LNCaP clone FGC (cell line): ENCODE results near the gene IFT25.

ENCODE experiments used
- DNase-seq: peaks from one replicate; pipeline ENCODE4 v3.0.0-alpha.2; 2011; ENCODE audit warnings: low read depth
- H3K4me3 ChIP-seq: 2 replicates; pipeline ENCODE4 v1.5.1; 2011; ENCODE audit warnings: mild to moderate bottlenecking, low read depth, low read length, control low read depth
- TF ChIP-seq, protein P1 (sequence below): IDR thresholded peaks from 2 replicates; pipeline ENCODE4 v1.5.1; 2012; ENCODE audit warnings: mild to moderate bottlenecking; ENCODE audit not compliant: control insufficient read depth, insufficient read depth; ENCODE audit errors: extremely low read depth

Gene IFT25

DNA sequence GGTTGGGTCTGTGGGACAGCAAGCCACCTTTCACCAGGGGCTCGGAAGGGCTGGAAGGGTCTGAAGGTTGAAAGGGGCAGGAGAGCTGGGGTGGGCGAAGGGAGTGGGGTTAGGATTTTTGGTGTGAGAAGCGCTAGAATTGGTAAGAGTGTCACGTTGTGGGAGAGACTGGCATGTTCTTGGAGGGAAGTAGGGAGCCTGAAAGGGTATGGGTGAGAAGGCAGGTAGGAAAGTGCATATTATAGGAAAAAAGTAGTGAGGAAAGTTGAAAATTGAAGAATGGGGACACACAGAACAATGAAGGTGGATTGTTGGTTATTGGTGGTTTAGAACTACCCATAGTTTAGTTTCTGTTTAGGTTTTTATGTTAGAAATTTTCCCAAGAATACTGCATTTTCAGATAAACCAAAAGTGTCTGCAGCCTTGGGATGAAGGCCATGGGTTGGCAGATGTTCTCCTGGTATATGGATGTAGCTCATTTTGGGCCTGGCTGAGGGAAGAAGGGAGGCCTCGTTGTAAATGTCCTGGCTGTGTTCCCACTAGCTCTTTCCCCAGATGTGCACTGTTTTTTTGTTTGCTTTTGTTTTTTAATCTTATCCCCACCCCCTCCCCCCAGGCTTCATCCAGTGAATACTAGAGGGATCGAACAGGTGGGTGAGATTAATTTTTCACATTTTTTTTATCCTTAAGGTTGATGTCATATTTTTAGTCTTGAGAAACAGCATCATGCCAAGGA is 1.8 kb upstream of the IFT25 start:
- TF ChIP-seq, protein P1, sequence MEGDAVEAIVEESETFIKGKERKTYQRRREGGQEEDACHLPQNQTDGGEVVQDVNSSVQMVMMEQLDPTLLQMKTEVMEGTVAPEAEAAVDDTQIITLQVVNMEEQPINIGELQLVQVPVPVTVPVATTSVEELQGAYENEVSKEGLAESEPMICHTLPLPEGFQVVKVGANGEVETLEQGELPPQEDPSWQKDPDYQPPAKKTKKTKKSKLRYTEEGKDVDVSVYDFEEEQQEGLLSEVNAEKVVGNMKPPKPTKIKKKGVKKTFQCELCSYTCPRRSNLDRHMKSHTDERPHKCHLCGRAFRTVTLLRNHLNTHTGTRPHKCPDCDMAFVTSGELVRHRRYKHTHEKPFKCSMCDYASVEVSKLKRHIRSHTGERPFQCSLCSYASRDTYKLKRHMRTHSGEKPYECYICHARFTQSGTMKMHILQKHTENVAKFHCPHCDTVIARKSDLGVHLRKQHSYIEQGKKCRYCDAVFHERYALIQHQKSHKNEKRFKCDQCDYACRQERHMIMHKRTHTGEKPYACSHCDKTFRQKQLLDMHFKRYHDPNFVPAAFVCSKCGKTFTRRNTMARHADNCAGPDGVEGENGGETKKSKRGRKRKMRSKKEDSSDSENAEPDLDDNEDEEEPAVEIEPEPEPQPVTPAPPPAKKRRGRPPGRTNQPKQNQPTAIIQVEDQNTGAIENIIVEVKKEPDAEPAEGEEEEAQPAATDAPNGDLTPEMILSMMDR: no peak
- peak overlapping the region; percentile 83 for H3K4me3 ChIP-seq
- DNase-seq: no peak

DNA sequence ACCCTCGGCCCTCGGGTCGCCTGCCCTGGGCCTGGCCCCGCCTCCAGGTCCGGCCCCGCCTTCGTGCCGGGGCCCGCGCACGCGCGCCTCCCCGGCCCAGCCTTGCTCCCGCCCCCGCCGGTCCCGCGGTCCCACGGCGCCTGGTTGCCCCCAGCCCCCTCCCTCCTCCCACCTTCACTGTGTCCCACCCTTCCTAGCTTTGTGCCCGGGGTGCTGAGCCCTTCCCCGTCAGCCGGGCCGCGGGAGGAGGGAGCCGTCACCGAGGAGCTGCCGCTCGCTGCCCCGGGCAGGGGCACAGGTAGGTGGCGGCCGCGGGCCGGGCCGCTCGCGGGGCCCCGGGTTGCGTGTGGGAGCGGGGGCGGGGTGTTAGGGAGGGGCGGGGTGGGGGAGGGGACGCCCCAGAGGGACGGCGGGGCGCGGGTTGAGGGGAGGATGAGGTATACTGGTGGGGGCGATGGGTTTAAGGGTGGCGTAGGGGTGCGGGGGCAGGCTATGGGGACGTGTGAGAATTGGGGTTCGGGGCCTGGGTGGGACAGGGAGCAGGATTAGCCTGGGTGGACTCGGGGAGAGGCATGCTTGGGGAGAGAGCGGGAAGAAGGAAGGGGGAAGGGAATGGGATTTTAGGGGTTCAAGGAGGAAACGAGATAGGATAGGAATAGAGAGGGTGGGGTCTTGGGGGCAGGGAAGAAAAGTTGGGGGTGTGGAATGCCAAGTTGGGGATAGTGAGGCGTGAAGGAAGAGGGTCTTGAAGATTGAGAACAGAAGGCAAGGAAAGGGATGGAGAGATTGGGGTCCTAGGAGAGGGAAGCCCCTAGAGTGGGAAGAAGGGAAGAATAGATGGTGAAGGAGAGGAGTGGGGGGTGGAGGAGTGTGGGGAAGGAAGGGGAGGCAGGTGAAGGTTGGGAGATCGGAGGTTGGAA is 1.0 kb upstream of the IFT25 start, which contains the start of gene LRRC42:
Gene LRRC42 (plus strand): TSS at position 99 of the 920 bp plus-strand sequence. CDS start 5,650 bp downstream, outside the sequence.
- peak within 1 kb of the TSS; percentile 84 for H3K4me3 ChIP-seq
- no peak for DNase-seq
- TF ChIP-seq, protein P1: peak; percentile 46

DNA sequence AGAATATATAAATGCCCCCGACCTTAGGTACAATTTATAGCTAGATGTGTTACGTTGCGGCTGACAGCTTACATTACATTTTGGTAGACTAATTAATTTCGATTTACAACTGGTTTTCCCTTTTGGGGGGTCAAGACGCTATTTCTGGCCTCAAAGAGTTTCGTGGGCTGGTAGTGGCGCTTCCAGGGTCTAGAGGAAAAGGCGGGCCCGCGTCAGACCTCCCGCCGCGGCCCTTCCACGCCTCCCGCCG is 391 bp downstream of the IFT25 start:
- H3K4me3 ChIP-seq: peak overlapping the region; percentile 84
- TF ChIP-seq, protein P1: no peak
- no peak for DNase-seq

DNA sequence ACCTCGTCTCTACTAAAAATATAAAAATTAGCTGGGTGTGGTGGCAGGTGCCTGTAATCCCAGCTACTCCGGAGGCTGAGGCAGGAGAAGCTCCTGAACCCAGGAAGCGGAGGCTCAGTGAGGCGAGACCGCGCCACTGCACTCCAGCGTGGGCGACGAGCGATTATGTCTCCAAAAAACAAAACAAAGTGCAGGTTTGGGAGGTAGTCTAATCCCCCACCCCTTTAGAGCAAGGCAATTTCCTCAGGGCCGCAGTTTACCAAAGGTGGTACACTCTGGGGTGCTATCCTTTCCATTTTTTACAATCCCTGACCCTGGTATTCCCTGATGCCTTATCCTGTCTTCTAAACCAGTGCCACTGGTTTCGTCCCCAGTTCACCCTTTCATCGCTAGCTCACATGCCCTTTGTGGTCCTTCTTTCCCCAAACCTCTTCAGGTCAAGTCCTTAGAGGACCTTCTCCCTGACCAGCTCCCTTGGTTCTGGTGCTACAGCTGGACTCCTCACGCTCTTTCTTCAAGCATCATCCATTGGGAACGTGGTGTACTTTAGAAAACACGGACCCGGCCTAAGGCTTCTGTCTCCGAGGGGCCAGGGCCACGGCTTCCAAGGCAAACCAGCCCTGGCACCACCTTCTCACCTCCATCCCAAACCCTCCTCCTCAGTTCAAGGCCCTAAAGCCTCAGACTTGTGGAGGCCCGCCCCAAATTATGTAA is 873 bp downstream of the IFT25 start:
- TF ChIP-seq, protein P1: no peak
- no peak for DNase-seq
- H3K4me3 ChIP-seq: peak overlapping the region; percentile 84

DNA sequence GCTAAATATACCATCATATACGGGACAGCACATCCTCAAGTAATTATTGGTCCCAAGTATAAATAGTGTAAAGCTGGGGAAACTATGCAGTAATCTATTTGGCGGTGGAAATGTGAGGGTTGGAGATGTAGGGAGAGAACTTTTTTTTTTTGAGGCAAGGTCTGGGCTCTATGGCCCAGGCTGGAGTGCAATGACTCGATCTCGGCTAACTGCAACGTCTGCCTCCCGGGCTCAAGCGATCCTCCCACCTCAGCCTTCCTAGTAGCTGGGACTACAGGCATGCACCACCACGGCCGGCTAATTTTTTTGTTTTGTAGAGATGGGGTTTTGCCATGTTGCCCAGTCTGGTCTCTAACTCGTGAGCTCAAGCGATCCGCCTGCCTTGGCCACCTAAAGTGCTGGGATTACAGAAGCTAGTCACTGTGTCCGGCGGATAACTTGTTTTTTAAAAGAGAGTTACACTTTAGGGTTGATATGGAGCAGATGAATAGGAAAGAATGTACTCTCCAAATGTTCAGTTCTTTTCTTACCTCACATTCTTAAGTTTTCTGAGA is 1.9 kb downstream of the IFT25 start:
- no peak for DNase-seq
- no peak overlapping the region for H3K4me3 ChIP-seq
- TF ChIP-seq, protein P1: no peak

DNA sequence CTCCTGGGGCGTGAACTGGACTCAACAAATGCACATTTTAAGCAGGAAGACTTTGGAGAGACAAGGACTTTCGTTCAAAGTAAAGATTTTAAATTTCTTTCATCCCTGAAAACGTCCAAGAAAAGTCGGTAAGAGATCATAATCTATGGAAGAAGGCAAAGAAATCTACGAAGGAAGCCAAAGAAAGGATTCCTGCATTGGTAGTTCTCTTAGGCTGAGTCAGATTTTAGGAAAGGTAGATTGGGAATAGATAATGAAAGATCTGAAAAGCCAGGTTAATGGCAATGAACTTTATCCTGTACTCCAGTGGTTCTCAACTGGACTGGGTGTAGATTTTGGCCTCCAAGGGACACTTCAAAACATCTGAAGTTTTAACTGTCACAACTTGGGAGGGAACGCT is 2.4 kb downstream of the IFT25 start:
- H3K4me3 ChIP-seq: no peak overlapping the region
- DNase-seq: no peak
- TF ChIP-seq, protein P1: no peak
